ENCODE results near the gene PHB1.

DNA sequence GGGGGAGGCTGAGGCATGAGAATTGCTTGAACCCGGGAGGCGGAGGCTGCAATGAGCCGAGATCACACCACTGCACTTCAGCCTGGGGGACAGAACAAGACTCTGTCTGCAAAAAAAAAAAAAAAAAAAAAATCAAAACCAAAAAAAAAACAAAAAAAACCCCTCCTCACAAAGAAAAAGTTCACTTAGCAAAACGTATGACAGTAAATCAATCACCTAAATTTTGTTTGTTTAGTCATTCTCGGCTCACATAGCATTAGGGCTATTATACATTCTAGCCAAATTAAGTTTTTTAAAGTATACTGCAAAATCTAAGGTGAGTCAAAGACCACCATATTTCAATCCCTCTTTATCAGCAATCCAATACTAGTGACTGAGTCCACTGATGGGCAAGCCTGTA lies 58.4 kb downstream of the PHB1 start:
- no peak for TF ChIP-seq EP300 (IDR thresholded peaks at IDR 0.05)
- TF ChIP-seq, protein P1, sequence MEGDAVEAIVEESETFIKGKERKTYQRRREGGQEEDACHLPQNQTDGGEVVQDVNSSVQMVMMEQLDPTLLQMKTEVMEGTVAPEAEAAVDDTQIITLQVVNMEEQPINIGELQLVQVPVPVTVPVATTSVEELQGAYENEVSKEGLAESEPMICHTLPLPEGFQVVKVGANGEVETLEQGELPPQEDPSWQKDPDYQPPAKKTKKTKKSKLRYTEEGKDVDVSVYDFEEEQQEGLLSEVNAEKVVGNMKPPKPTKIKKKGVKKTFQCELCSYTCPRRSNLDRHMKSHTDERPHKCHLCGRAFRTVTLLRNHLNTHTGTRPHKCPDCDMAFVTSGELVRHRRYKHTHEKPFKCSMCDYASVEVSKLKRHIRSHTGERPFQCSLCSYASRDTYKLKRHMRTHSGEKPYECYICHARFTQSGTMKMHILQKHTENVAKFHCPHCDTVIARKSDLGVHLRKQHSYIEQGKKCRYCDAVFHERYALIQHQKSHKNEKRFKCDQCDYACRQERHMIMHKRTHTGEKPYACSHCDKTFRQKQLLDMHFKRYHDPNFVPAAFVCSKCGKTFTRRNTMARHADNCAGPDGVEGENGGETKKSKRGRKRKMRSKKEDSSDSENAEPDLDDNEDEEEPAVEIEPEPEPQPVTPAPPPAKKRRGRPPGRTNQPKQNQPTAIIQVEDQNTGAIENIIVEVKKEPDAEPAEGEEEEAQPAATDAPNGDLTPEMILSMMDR (IDR thresholded peaks at IDR 0.05), result no peak
